AG09309 (cell line): ENCODE results near the gene ENDOU.

ENCODE experiments used
- DNase-seq: peaks from one replicate; pipeline ENCODE4 v3.0.0-alpha.2; 2010; ENCODE audit warnings: low read depth
- H3K4me3 ChIP-seq: 2 replicates; pipeline ENCODE4 v1.5.1; 2011; ENCODE audit warnings: mild to moderate bottlenecking, low read depth, low read length, moderate library complexity; ENCODE audit not compliant: control insufficient read depth
- TF ChIP-seq, protein P1 (sequence below): IDR thresholded peaks from 2 replicates; pipeline ENCODE4 v1.5.1; 2011; ENCODE audit warnings: mild to moderate bottlenecking, low read depth, low read length, inconsistent platforms; ENCODE audit not compliant: insufficient read depth, control insufficient read depth; ENCODE audit errors: missing control alignments

Gene ENDOU

DNA sequence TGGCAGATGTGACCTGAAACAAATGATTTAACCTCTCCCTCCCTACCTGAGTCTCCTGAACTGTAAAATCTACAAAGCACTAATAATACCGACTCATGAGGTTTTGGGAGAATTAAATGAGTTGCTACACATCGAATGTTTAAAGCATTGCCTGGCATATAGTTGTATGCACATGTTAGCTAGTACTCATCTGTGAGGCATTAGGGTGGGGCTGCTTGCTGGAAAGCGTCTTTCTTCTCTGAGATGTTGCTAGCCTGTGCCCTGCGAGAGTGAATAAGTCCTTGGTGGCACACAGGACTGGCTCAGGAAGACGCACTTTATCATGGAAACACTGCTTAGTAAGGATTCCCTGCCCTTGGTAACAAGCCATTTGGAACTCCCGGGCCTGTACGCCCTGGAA is 27.3 kb upstream of the ENDOU start:
- TF ChIP-seq, protein P1, sequence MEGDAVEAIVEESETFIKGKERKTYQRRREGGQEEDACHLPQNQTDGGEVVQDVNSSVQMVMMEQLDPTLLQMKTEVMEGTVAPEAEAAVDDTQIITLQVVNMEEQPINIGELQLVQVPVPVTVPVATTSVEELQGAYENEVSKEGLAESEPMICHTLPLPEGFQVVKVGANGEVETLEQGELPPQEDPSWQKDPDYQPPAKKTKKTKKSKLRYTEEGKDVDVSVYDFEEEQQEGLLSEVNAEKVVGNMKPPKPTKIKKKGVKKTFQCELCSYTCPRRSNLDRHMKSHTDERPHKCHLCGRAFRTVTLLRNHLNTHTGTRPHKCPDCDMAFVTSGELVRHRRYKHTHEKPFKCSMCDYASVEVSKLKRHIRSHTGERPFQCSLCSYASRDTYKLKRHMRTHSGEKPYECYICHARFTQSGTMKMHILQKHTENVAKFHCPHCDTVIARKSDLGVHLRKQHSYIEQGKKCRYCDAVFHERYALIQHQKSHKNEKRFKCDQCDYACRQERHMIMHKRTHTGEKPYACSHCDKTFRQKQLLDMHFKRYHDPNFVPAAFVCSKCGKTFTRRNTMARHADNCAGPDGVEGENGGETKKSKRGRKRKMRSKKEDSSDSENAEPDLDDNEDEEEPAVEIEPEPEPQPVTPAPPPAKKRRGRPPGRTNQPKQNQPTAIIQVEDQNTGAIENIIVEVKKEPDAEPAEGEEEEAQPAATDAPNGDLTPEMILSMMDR: no peak
- no peak for DNase-seq
- no peak overlapping the region for H3K4me3 ChIP-seq

DNA sequence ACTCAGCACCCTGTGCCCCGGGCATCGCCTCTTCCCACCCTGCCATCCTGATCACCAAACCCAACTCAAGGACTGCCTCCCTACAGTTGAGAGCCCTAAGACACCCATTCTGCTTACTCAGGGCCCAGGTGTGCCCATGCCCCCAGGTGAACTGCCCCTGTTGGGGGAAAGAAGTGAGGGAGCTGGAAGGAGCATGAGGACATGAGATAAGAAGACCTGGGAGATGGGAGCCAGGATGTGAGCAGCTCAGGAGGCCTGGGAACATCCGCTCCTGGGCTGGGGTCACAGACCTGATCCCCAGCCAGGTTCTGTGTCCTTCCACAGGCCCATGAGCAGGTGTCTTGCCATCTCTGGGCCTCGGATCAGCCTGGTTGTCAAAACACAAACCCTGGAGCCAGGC is 26.8 kb upstream of the ENDOU start:
- no peak overlapping the region for H3K4me3 ChIP-seq
- TF ChIP-seq, protein P1: no peak
- no peak for DNase-seq

DNA sequence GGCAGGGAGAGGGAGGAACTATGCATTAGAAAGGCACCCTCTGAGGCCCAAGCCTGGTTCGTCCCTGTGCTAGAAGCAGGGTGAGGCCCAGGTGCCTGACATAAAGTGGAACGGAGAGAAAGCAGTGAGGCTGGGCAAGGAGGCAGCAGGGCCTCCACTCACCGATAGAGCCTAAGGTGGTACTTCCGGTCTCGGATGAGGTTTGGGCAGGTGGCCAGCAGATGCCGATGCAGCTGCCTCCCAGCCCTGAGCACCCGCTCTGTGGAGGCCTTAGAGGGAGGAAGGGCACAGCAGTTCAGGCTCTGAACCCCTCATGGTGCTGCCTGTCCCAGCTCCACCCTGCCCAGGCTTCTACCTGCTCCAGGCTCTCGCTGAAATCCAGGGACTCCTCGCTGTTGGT is 26.3 kb upstream of the ENDOU start:
- TF ChIP-seq, protein P1: no peak
- no peak for DNase-seq
- no peak overlapping the region for H3K4me3 ChIP-seq

DNA sequence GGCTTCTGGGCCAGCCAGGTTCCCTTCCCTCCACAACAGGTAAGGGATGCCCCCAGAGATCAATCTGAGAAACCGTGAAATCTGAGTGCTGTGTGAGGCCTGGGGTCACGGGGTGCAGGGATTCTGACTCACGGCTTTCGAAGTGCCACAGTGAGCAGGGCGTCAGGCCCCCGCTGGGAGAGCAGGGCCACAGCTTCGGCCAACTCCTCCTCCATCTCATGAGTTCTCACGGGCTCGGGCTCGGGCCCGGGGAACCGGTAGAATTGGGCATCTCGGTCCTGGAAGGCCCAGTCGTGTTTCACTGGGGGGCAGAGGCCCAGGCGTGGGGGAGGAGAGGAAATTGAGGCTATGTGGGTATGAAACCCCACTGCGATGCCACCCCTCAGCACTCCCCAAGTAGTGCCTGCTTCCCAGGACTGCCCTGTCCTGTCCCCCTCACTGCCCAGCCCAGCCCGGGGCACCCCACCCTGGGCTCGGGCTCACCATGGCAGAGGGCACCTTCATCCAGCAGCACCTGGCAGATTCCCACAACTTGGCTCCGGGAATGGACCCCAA is 25.7 kb upstream of the ENDOU start:
- DNase-seq: no peak
- no peak overlapping the region for H3K4me3 ChIP-seq
- TF ChIP-seq, protein P1: no peak

DNA sequence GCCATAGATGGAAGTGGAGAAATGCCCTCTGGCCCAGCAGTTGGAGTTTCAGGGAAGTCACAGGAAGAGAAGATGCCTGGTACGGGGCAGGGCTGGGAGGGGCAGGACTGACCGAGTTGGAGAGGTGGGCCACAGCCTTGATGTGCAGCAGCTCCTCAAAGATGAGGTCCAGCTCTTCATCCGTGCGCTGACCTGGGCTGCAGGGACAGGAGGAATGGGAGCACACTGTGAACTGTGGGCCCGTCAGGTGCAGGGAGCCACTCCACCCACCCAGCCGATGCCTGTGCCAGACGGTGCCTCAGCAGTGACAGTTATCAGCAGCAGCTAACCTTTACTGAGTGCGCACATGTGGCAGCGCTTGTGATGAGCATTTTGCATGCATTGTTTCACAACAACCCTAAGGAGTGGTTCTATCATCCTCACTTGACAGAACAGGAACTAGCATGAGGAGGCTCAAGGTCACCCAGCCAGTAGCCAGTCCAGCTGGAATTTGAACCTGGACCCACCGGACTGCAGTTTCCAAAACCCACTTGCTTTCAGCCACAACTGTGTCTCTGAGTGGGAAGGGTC is 25.0 kb upstream of the ENDOU start:
- TF ChIP-seq, protein P1: no peak
- no peak for DNase-seq
- no peak overlapping the region for H3K4me3 ChIP-seq

DNA sequence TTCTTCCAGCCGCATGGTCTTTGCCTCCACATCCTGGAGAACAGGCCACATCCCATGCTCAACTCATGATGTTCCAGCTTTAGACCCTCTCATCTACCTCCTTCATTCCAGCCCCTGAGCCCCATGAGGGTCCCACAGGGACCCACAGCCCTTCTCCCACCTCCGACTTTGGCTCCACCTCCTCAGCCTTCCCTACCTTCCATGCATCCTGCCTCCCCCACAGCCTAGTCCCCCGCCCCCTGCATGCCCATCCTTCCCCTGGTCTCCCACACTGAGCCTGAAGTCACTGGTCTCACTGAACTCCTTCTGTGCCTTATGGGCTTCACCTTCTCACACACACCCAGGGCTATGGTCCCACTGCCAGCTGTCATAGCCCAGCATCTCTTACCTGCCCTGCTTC is 23.6 kb upstream of the ENDOU start:
- no peak for DNase-seq
- H3K4me3 ChIP-seq: no peak overlapping the region
- TF ChIP-seq, protein P1: no peak

DNA sequence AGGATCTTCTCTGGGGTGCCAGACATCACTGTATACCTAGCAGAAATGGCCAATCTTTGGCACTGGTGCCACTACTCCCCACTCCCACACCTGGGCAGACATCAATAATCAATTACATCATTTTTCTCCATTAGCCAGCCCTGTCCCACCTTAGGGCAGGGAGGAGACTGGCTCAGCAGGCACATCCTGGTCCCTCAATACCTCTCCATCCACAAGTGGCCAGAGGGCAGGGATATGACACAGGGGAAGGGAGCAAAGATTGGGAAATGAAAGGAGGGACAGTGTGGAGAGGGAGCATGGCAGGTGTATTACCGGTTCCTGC is 23.2 kb upstream of the ENDOU start:
- no peak overlapping the region for H3K4me3 ChIP-seq
- TF ChIP-seq, protein P1: no peak
- DNase-seq: no peak
